ENCODE results near the gene QTRT2. TPM values are rescaled to one million over a fixed set of nuclear protein-coding genes. Genes with fewer than 3 reads are reported as not detected.

The QTRT2 gene
- total and polyA plus RNA-seq, 2 donors from 2014 or later = 4.7 to 26.1 TPM

DNA sequence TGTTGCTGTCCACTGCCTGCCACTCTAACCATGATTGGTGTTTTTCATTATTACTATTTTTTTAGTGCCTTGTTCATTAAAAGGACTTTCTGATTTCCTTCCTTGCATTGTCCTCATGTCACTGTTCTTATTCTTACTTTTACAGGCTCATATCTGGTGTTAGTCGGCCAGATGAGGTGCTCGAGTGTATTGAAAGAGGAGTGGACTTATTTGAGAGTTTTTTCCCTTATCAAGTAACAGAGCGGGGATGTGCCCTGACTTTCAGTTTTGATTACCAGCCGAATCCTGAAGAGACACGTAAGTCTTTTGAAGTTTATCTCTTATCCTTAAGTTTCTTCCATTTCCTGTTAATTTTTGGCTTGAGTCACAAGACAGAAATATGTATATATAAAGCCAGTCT, 23.2 kb downstream of the QTRT2 start:
- Histone ChIP-seq H3K27me3 (ENCODE audit: control insufficient read depth, insufficient read depth, low read length) (no peaks in the 10 kb centered on the region), H3K9me3 (ENCODE audit: control insufficient read depth in 2 of 3, insufficient read depth in 1 of 3, low read length in 3 of 3) (no peaks in the 10 kb centered on the region), H3K4me1 (ENCODE audit: control insufficient read depth in 2 of 3, insufficient read depth in 2 of 3, low read depth in 1 of 3, low read length in 3 of 3) (no peaks in the 10 kb centered on the region), H3K9ac (ENCODE audit: low read length in 3 of 3) (peak overlapping the region in 1 of 3 donors; percentile 22), H3K36me3 (ENCODE audit: control insufficient read depth in 2 of 3, insufficient read depth in 3 of 3, low read length in 3 of 3) (peaks cover 8 to 34% (median 20%) of the 10 kb centered on the region in 3 donors), H3K4me3 (ENCODE audit: low read length in 3 of 3) (peak overlapping the region in 2 of 3 donors; percentile 2 to 35), H3K27ac (ENCODE audit: low read depth in 2 of 2, low read length in 2 of 2) (peak overlapping the region in 1 of 2 donors; percentile 23)
- DNase-seq (no peak), FAIRE-seq (no peak)
- intact Hi-C loops (cut with DNase I) = no loop called here
- no peak for TF ChIP-seq CTCF (IDR thresholded peaks at IDR 0.05; ENCODE audit: borderline replicate concordance, extremely low read depth, insufficient read depth)

DNA sequence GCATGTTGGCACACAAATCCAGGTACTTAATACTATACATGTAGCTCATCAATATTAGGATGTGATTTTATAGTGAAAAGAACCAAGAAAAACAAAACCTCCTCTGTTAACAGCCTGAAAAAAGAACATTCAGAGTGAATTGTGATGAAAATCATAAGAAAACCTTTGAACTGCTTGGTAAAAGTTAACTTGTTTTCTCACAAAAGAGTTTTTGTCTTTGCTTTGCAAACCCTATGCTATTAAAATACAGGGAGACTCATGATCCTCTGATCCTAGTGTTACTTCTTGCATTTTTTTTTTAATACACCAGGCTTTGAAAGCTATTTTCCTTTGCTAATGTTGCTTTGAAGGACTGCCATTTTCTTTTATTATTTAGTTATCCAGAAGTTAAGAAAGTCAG, 23.7 kb downstream of the QTRT2 start:
- no peak for FAIRE-seq
- H3K4me1 ChIP-seq (ENCODE audit: control insufficient read depth in 2 of 3, insufficient read depth in 2 of 3, low read depth in 1 of 3, low read length in 3 of 3) = no peaks in the 10 kb centered on the region
- peak overlapping the region in 1 of 2 donors; percentile 23 for H3K27ac ChIP-seq (ENCODE audit: low read depth in 2 of 2, low read length in 2 of 2)
- no peaks in the 10 kb centered on the region for H3K27me3 ChIP-seq (ENCODE audit: control insufficient read depth, insufficient read depth, low read length)
- intact Hi-C loops (cut with DNase I) = no loop called here
- TF ChIP-seq CTCF (IDR thresholded peaks at IDR 0.05; ENCODE audit: borderline replicate concordance, extremely low read depth, insufficient read depth) = no peak
- DNase-seq = no peak
- H3K9me3 ChIP-seq (ENCODE audit: control insufficient read depth in 2 of 3, insufficient read depth in 1 of 3, low read length in 3 of 3) = no peaks in the 10 kb centered on the region
- H3K36me3 ChIP-seq (ENCODE audit: control insufficient read depth in 2 of 3, insufficient read depth in 3 of 3, low read length in 3 of 3) = peaks cover 8 to 34% (median 21%) of the 10 kb centered on the region in 3 donors
- peak overlapping the region in 1 of 3 donors; percentile 22 for H3K9ac ChIP-seq (ENCODE audit: low read length in 3 of 3)
- H3K4me3 ChIP-seq (ENCODE audit: low read length in 3 of 3) = peak overlapping the region in 2 of 3 donors; percentile 2 to 35

DNA sequence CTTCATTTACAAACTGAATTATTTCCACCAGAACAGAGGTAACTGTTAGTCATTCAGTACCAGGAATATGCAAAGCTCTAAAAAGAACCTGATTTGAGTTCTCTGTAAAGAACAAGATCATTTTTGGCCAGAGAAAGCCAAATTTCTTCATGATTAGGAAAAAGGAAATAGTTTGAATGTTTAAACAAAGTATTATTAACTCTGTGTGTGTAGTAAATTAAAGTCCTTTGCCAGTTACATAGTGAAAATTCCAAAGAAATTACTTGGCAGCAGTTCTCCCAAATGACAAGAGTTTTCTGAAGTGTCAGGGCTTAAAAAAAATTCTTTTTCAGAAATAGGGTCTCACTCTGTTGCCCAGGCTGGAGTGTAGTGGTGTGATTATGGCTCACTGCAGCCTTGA, 24.5 kb downstream of the QTRT2 start:
- Histone ChIP-seq H3K4me3 (ENCODE audit: low read length in 3 of 3) (no peak overlapping the region), H3K27me3 (ENCODE audit: control insufficient read depth, insufficient read depth, low read length) (no peaks in the 10 kb centered on the region)
- intact Hi-C loops (cut with DNase I) = no loop called here

More for the DNA sequence above, 24.5 kb downstream of the QTRT2 start:
- DNase-seq = no peak
- no peaks in the 10 kb centered on the region for H3K9me3 ChIP-seq (ENCODE audit: control insufficient read depth in 2 of 3, insufficient read depth in 1 of 3, low read length in 3 of 3)
- H3K9ac ChIP-seq (ENCODE audit: low read length in 3 of 3) = no peak overlapping the region
- FAIRE-seq = no peak
- peak overlapping the region in 1 of 2 donors; percentile 23 for H3K27ac ChIP-seq (ENCODE audit: low read depth in 2 of 2, low read length in 2 of 2)
- no peak for TF ChIP-seq CTCF (IDR thresholded peaks at IDR 0.05; ENCODE audit: borderline replicate concordance, extremely low read depth, insufficient read depth)
- peaks cover 8 to 40% (median 21%) of the 10 kb centered on the region in 3 donors for H3K36me3 ChIP-seq (ENCODE audit: control insufficient read depth in 2 of 3, insufficient read depth in 3 of 3, low read length in 3 of 3)
- H3K4me1 ChIP-seq (ENCODE audit: control insufficient read depth in 2 of 3, insufficient read depth in 2 of 3, low read depth in 1 of 3, low read length in 3 of 3) = no peaks in the 10 kb centered on the region
